ENCODE results near the gene RANBP17.
"Not testable (repeated sequence)": the region's sequence is repeated elsewhere in the genome, so short reads cannot be mapped to it uniquely, and the experiment has no call there.

Gene RANBP17

GRCh38 chr5:170960567-170960966 lies 98.7 kb downstream of the RANBP17 start:
- no peak for DNase-seq

GRCh38 chr5:170963521-170963920 lies 101.7 kb downstream of the RANBP17 start:
- no peak for DNase-seq

GRCh38 chr5:170974461-170974860 lies 112.6 kb downstream of the RANBP17 start:
- no peak for DNase-seq

- DNase-seq = not testable (repeated sequence)
Observed at GRCh38 chr5:170980261-170980660, 118.4 kb downstream of the RANBP17 start.

- no peak for DNase-seq
Observed at GRCh38 chr5:170985486-170985885, 123.7 kb downstream of the RANBP17 start.

GRCh38 chr5:170986598-170986997 lies 124.8 kb downstream of the RANBP17 start:
- DNase-seq = no peak

GRCh38 chr5:170993476-170993875 lies 131.7 kb downstream of the RANBP17 start:
- DNase-seq = no peak

GRCh38 chr5:171010086-171010485 lies 148.3 kb downstream of the RANBP17 start:
- no peak for DNase-seq

GRCh38 chr5:171010816-171011215 lies 149.0 kb downstream of the RANBP17 start:
- no peak for DNase-seq

- no peak for DNase-seq
Observed at GRCh38 chr5:171023508-171023907, 161.7 kb downstream of the RANBP17 start.

- DNase-seq = no peak
Observed at GRCh38 chr5:171024084-171024483, 162.3 kb downstream of the RANBP17 start.

- DNase-seq = no peak
Observed at GRCh38 chr5:171029401-171029800, 167.6 kb downstream of the RANBP17 start.

GRCh38 chr5:171031977-171032376 lies 170.2 kb downstream of the RANBP17 start:
- no peak for DNase-seq

- DNase-seq = no peak
Observed at GRCh38 chr5:171032435-171032973, 170.7 kb downstream of the RANBP17 start.

GRCh38 chr5:171041893-171042292 lies 180.1 kb downstream of the RANBP17 start:
- not testable (repeated sequence) for DNase-seq

- DNase-seq = no peak
Observed at GRCh38 chr5:171050916-171051315, 189.1 kb downstream of the RANBP17 start.

- DNase-seq = no peak
Observed at GRCh38 chr5:171055875-171056454, 194.1 kb downstream of the RANBP17 start.

- DNase-seq = no peak
Observed at GRCh38 chr5:171067540-171068130, 205.8 kb downstream of the RANBP17 start.

GRCh38 chr5:171074747-171075146 lies 212.9 kb downstream of the RANBP17 start:
- no peak for DNase-seq

GRCh38 chr5:171080186-171080938 lies 218.5 kb downstream of the RANBP17 start:
- DNase-seq = no peak

- DNase-seq = no peak
Observed at GRCh38 chr5:171081319-171081718, 219.5 kb downstream of the RANBP17 start.

GRCh38 chr5:171092194-171092593 lies 230.4 kb downstream of the RANBP17 start:
- no peak for DNase-seq

GRCh38 chr5:171093598-171093997 lies 231.8 kb downstream of the RANBP17 start:
- DNase-seq = no peak

- DNase-seq = no peak
Observed at GRCh38 chr5:171094356-171094755, 232.5 kb downstream of the RANBP17 start.
